Smooth muscle cell (in vitro differentiated cells): ENCODE results near the gene KCNA10. TPM values are rescaled to one million over a fixed set of nuclear protein-coding genes. Genes with fewer than 3 reads are reported as not detected.
"Not testable (repeated sequence)": the region's sequence is repeated elsewhere in the genome, so short reads cannot be mapped to it uniquely, and the experiment has no call there.

Experiments used
- DNase-seq: peaks from one replicate; lab custom pipeline; 2025; ENCODE audit not compliant: unreplicated experiment; lab: John Stamatoyannopoulos, UW
- H2AFZ ChIP-seq: fragments of 200-600 bp; sonication (generic); 2 replicates; pipeline ENCODE4 v1.6.0; 2016; ENCODE audit warnings: antibody characterized with exemption, low read depth, mild to moderate bottlenecking
- H3F3A ChIP-seq: fragments of 200-600 bp; sonication (generic); 2 replicates; pipeline ENCODE4 v1.6.0; 2017; ENCODE audit warnings: antibody characterized with exemption, low read depth
- H3K27ac ChIP-seq: fragments of 200-600 bp; sonication (generic); 2 replicates; pipeline ENCODE4 v1.5.1; 2016; ENCODE audit warnings: low read depth, mild to moderate bottlenecking
- H3K27me3 ChIP-seq: fragments of 200-600 bp; sonication (generic); 2 replicates; pipeline ENCODE4 v1.6.1; 2016; ENCODE audit warnings: low read depth, mild to moderate bottlenecking
- H3K36me3 ChIP-seq: fragments of 200-600 bp; sonication (generic); 2 replicates; pipeline ENCODE4 v1.5.1; 2016; ENCODE audit warnings: low read depth
- H3K4me1 ChIP-seq: fragments of 200-600 bp; sonication (generic); 2 replicates; pipeline ENCODE4 v1.5.1; 2016; ENCODE audit warnings: low read depth
- H3K4me2 ChIP-seq: fragments of 200-600 bp; sonication (generic); 2 replicates; pipeline ENCODE4 v1.6.0; 2016; ENCODE audit warnings: mild to moderate bottlenecking
- H3K4me3 ChIP-seq: fragments of 200-600 bp; sonication (generic); 2 replicates; pipeline ENCODE4 v1.5.1; 2016; ENCODE audit warnings: mild to moderate bottlenecking
- H3K79me2 ChIP-seq: fragments of 200-600 bp; sonication (generic); 2 replicates; pipeline ENCODE4 v1.6.0; 2016; ENCODE audit warnings: low read depth, mild to moderate bottlenecking
- H3K9ac ChIP-seq: fragments of 200-600 bp; sonication (generic); 2 replicates; pipeline ENCODE4 v1.6.0; 2016; ENCODE audit warnings: low read depth
- H3K9me3 ChIP-seq: fragments of 200-600 bp; sonication (generic); replicated peaks from 2 replicates; pipeline ENCODE4 v1.5.1; 2016; ENCODE audit warnings: low read depth
- H4K20me1 ChIP-seq: fragments of 200-600 bp; sonication (generic); 2 replicates; pipeline ENCODE4 v1.6.0; 2016; ENCODE audit warnings: low read depth
- CTCF ChIP-seq: fragments of 200-600 bp; sonication (generic); IDR thresholded peaks from 2 replicates; pipeline ENCODE4 v1.5.1; 2017; ENCODE audit warnings: borderline replicate concordance, mild to moderate bottlenecking, antibody characterized with exemption; ENCODE audit not compliant: insufficient read depth, poor library complexity, severe bottlenecking
- WGBS: methylation state at CpG from one replicate; pipeline ENCODE4 v1.1.7; 2016; ENCODE audit warnings: low lambda C conversion rate; 5-methylcytosine and 5-hydroxymethylcytosine counted together
- polyA plus RNA-seq: library from polyadenylated mRNA; unstranded; fragments of >200 nt; fragmentation: Nextera tagmentation; extraction: Ambion mirVana; gene quantifications from 2 replicates; pipeline ENCODE4 v1.2.1, GENCODE V29; 2016
- total RNA-seq: library from RNA; depleted of rRNA; stranded (reverse); fragments of >200 nt; gene quantifications from 2 replicates; pipeline ENCODE4 v1.2.3, GENCODE V29; 2014

KCNA10 gene
- total and polyA plus RNA-seq, 2 experiments from 2014 or later, result not detected

- TF ChIP-seq CTCF, result no peak
- DNase-seq, result no peak
- Histone ChIP-seq H3F3A (no peaks in the 10 kb centered on the region), H3K4me3 (no peak overlapping the region), H4K20me1 (no peaks in the 10 kb centered on the region), H3K27ac (no peak overlapping the region), H3K27me3 (no peaks in the 10 kb centered on the region), H3K4me1 (no peaks in the 10 kb centered on the region), H3K79me2 (no peaks in the 10 kb centered on the region), H2AFZ (no peak overlapping the region), H3K36me3 (no peaks in the 10 kb centered on the region), H3K9ac (no peak overlapping the region), H3K9me3 (no peaks in the 10 kb centered on the region), H3K4me2 (no peak overlapping the region)
- WGBS, result 92% methylated on average over 6 of the region's 6 CpGs
Measured at GRCh38 chr1:110511436-110511835, 7.5 kb downstream of the KCNA10 start.

- DNase-seq, H3K9me3 ChIP-seq, H4K20me1 ChIP-seq, H3K4me3 ChIP-seq, H3K9ac ChIP-seq, H3K4me2 ChIP-seq, H3F3A ChIP-seq, H3K4me1 ChIP-seq, H3K27me3 ChIP-seq, H3K27ac ChIP-seq, H3K79me2 ChIP-seq, H3K36me3 ChIP-seq, H2AFZ ChIP-seq: not testable (repeated sequence)
- WGBS, result 94% methylated on average over 5 of the region's 5 CpGs
Measured at GRCh38 chr1:110510921-110511320, 8.1 kb downstream of the KCNA10 start.

GRCh38 chr1:110509655-110510054 is 9.3 kb downstream of the KCNA10 start:
- Histone ChIP-seq H2AFZ (no peak overlapping the region), H3K79me2 (no peaks in the 10 kb centered on the region), H3K27me3 (no peaks in the 10 kb centered on the region), H3K36me3 (no peaks in the 10 kb centered on the region), H3K4me1 (no peaks in the 10 kb centered on the region), H3K9ac (no peak overlapping the region), H3K27ac (no peak overlapping the region), H3K4me2 (no peak overlapping the region), H3K4me3 (no peak overlapping the region), H3K9me3 (no peaks in the 10 kb centered on the region), H3F3A (no peaks in the 10 kb centered on the region), H4K20me1 (no peaks in the 10 kb centered on the region)
- WGBS, result 95% methylated on average over 6 of the region's 6 CpGs
- no peak for TF ChIP-seq CTCF
- DNase-seq, result no peak

GRCh38 chr1:110508028-110508940 is 10.7 kb downstream of the KCNA10 start:
- Histone ChIP-seq H3K9ac (no peak overlapping the region), H3F3A (no peaks in the 10 kb centered on the region), H3K27me3 (peaks cover 2% of the 10 kb centered on the region), H2AFZ (peak overlapping the region; percentile 84), H3K4me2 (peak overlapping the region; percentile 77), H4K20me1 (no peaks in the 10 kb centered on the region), H3K4me3 (no peak overlapping the region), H3K4me1 (no peaks in the 10 kb centered on the region), H3K27ac (no peak overlapping the region), H3K79me2 (no peaks in the 10 kb centered on the region), H3K36me3 (no peaks in the 10 kb centered on the region), H3K9me3 (no peaks in the 10 kb centered on the region)
- no peak for DNase-seq
- 54% methylated on average over 14 of the region's 14 CpGs for WGBS
- no peak for TF ChIP-seq CTCF
